HUES48 (cell line): ENCODE results near the gene C1orf174.

ENCODE experiments used
- H3K27ac ChIP-seq: one replicate; pipeline ENCODE4 v1.7.0; 2013; ENCODE audit warnings: low read depth, low read length, inconsistent platforms
- H3K27me3 ChIP-seq: 2 replicates; pipeline ENCODE4 v1.6.1; 2013; ENCODE audit warnings: mild to moderate bottlenecking, low read length; ENCODE audit not compliant: control insufficient read depth, insufficient read depth
- H3K36me3 ChIP-seq: 2 replicates; pipeline ENCODE4 v1.6.1; 2013; ENCODE audit warnings: low read length; ENCODE audit not compliant: control insufficient read depth, insufficient read depth
- H3K4me1 ChIP-seq: 2 replicates; pipeline ENCODE4 v1.6.1; 2013; ENCODE audit warnings: mild to moderate bottlenecking, low read length; ENCODE audit not compliant: control insufficient read depth, insufficient read depth
- H3K4me3 ChIP-seq: 2 replicates; pipeline ENCODE4 v1.5.1; 2013; ENCODE audit warnings: mild to moderate bottlenecking, low read depth, low read length
- H3K9ac ChIP-seq: 2 replicates; pipeline ENCODE4 v1.6.1; 2013; ENCODE audit warnings: mild to moderate bottlenecking, low read depth, low read length, moderate library complexity
- H3K9me3 ChIP-seq: 2 replicates; pipeline ENCODE4 v1.6.1; 2013; ENCODE audit warnings: low read length; ENCODE audit not compliant: control insufficient read depth, insufficient read depth

Gene C1orf174

GRCh38 chr1:3907621-3908165 is 7.6 kb upstream of the C1orf174 start:
- Histone ChIP-seq H3K4me3 (no peak overlapping the region), H3K9me3 (no peaks in the 10 kb centered on the region), H3K9ac (no peak overlapping the region), H3K27me3 (no peaks in the 10 kb centered on the region), H3K36me3 (no peaks in the 10 kb centered on the region), H3K27ac (no peak overlapping the region), H3K4me1 (peaks cover 12% of the 10 kb centered on the region)

- H3K4me1 ChIP-seq: peaks cover 12% of the 10 kb centered on the region
- H3K27ac ChIP-seq: no peak overlapping the region
- H3K4me3 ChIP-seq: no peak overlapping the region
- no peaks in the 10 kb centered on the region for H3K36me3 ChIP-seq
- no peaks in the 10 kb centered on the region for H3K27me3 ChIP-seq
- H3K9me3 ChIP-seq: no peaks in the 10 kb centered on the region
- H3K9ac ChIP-seq: no peak overlapping the region
Observed at GRCh38 chr1:3907031-3907534, 7.0 kb upstream of the C1orf174 start.

DNA sequence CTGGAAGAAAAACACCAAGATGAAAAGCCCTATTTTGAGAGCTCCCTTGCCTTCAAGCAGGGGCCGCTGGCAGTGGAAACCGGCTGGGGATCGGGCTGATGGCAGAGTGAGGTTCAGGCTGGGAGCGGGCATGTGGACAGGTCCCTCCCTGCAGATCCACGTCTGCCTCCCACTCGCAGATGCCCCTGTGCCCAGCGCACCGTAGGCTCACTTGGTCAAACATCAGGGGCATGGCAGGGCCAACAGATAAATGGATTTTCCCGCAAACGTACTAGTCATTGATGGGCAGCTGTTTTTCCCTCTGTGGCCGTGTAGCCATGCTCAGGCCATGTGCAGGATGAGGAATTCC is 6.6 kb upstream of the C1orf174 start:
- H3K9ac ChIP-seq: no peak overlapping the region
- no peak overlapping the region for H3K27ac ChIP-seq
- no peaks in the 10 kb centered on the region for H3K36me3 ChIP-seq
- no peaks in the 10 kb centered on the region for H3K27me3 ChIP-seq
- H3K4me1 ChIP-seq: peaks cover 12% of the 10 kb centered on the region
- H3K9me3 ChIP-seq: no peaks in the 10 kb centered on the region
- no peak overlapping the region for H3K4me3 ChIP-seq

GRCh38 chr1:3905953-3906671 is 6.0 kb upstream of the C1orf174 start:
- H3K9me3 ChIP-seq: no peaks in the 10 kb centered on the region
- H3K9ac ChIP-seq: no peak overlapping the region
- no peaks in the 10 kb centered on the region for H3K27me3 ChIP-seq
- no peaks in the 10 kb centered on the region for H3K36me3 ChIP-seq
- H3K4me1 ChIP-seq: peaks cover 8% of the 10 kb centered on the region
- no peak overlapping the region for H3K4me3 ChIP-seq
- H3K27ac ChIP-seq: no peak overlapping the region

DNA sequence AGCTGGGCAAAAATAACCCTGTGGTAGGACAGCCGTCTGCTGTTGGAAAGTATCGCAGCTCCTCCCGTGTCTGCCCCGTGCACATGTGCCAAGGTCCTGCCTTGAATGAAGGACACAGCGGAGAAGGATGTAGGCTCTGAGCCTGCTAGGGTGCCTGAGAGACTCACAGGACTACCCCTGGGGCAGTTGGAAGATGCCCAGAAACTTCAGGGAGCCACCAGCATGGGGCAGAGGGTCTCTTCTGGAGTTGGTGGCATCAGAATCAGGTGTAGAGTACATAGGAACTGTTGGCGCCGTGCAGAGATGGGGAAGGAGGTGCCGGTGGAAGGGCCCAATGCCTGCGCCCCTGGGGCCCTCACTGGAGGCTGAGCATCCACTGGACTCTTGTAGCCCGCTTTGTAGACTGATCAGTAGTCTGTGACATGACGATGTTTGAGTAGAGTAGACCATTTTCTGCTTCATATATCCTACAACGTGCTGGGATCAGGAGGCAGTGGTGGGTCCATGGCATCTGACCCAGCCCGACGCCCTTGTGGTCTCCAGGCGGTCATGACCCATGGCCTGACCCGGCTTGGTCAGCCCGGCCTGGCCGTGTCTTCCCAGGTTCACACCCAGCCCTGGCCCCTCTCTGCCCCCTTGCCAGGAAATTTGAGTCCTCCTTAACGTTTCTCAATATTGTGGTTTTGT is 5.3 kb upstream of the C1orf174 start:
- Histone ChIP-seq H3K4me3 (no peak overlapping the region), H3K36me3 (no peaks in the 10 kb centered on the region), H3K27me3 (no peaks in the 10 kb centered on the region), H3K27ac (no peak overlapping the region), H3K9me3 (no peaks in the 10 kb centered on the region), H3K9ac (no peak overlapping the region), H3K4me1 (peaks cover 5% of the 10 kb centered on the region; the same call in 1 of the 2 replicates)

DNA sequence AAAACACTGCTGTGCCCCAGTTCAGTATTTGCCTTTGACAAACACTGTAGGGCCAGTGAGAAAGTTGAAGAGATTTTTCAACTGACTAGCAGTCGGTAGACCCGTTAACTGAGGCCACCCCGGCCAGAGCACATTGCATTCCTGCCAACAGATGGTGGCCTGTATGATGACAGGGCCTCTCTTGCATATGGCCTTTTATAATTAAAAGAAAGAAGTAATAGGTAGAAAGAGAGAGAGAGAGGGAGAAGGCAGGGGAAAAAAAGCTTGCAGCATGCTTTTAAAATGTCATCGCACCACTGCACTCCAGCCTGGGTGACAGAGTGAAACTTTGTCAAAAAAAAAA is 4.7 kb upstream of the C1orf174 start:
- Histone ChIP-seq H3K9ac (no peak overlapping the region), H3K4me1 (peaks cover 5% of the 10 kb centered on the region; the same call in 1 of the 2 replicates), H3K27me3 (no peaks in the 10 kb centered on the region), H3K27ac (no peak overlapping the region), H3K36me3 (no peaks in the 10 kb centered on the region), H3K4me3 (no peak overlapping the region), H3K9me3 (no peaks in the 10 kb centered on the region)

- H3K27ac ChIP-seq: no peak overlapping the region
Observed at GRCh38 chr1:3904006-3904842, 4.2 kb upstream of the C1orf174 start.

DNA sequence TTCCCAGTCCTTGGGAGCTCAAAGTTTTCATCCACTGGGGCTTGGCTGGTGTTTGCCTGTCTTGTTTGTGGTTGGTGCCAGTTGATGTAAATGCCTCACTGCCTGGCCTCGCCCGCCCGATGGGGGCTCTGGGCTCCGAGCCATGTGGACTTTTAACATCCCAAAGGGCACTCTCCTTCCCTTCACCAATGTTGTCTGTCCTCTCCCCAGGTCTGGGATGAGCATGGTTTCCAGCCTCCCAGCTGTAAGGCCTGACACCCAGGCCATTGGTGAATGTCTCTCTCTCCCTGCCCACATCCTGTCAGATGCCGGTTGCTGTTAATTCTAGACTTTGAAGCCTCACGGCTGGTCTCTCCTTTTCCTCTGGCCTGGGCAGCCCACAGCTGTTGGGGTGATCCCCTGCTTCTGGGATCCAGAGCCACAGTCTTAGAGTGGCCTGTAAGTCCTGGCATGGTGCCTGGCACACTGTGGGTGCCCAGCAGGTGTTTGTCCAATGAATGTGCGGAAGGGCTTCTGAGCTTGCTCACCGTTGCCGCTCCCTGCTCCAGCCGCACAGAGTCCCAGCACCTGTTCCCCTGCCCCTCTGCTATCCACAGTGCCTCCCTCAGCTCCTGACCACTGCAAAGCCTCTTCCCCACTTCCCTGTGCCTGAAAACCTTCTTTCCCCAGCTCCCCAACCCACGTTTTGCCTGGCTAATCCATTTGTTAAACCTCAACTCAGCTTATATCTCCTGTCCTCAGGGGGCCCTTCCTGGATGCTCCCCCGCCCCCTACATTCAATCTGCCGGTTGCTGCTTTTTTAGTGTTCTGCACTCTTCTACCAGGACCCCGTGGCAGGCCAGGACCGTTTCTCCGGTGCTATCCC is 3.3 kb upstream of the C1orf174 start:
- H3K27me3 ChIP-seq: no peaks in the 10 kb centered on the region
- H3K36me3 ChIP-seq: no peaks in the 10 kb centered on the region
- H3K4me3 ChIP-seq: no peak overlapping the region
- H3K27ac ChIP-seq: no peak overlapping the region
- H3K4me1 ChIP-seq: peaks cover 5% of the 10 kb centered on the region
- H3K9me3 ChIP-seq: no peaks in the 10 kb centered on the region
- H3K9ac ChIP-seq: no peak overlapping the region

More at GRCh38 chr1:3904006-3904842, 4.2 kb upstream of the C1orf174 start:
- no peaks in the 10 kb centered on the region for H3K27me3 ChIP-seq
- H3K4me3 ChIP-seq: no peak overlapping the region
- no peaks in the 10 kb centered on the region for H3K36me3 ChIP-seq
- no peak overlapping the region for H3K9ac ChIP-seq
- peaks cover 5% of the 10 kb centered on the region; the same call in 1 of the 2 replicates for H3K4me1 ChIP-seq
- H3K9me3 ChIP-seq: no peaks in the 10 kb centered on the region

DNA sequence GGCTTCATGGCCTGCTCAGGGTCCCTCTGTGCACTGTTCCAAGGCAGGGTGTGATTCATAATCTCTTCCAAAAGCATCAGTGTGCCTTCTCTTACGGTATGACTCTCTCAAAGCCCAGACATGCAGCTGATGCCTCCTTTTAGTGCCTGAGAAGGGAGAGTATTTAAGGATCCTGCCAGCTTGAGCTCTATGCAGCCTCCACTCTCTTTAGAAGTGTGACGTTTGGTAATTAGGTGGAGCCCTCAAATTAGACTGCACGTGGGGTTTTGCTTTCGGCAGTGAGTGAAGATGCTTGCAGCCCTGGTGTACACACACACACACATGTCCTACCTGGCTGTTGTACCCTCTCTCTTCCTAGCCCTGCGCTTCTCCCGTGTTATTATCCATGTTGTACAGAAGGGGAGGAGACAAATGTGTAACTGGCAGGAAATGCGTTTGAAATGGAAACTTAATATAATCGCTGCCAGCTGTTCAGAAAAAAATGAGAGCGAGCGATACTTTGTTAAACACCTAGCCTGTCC is 2.6 kb upstream of the C1orf174 start:
- H3K9me3 ChIP-seq: no peaks in the 10 kb centered on the region
- H3K4me1 ChIP-seq: peaks cover 5% of the 10 kb centered on the region
- no peak overlapping the region for H3K27ac ChIP-seq
- no peak overlapping the region for H3K4me3 ChIP-seq
- H3K9ac ChIP-seq: no peak overlapping the region
- no peaks in the 10 kb centered on the region for H3K36me3 ChIP-seq
- H3K27me3 ChIP-seq: no peaks in the 10 kb centered on the region

- no peak overlapping the region for H3K27ac ChIP-seq
- H3K9ac ChIP-seq: no peak overlapping the region
- peaks cover 5% of the 10 kb centered on the region for H3K4me1 ChIP-seq
- no peak overlapping the region for H3K4me3 ChIP-seq
- H3K36me3 ChIP-seq: no peaks in the 10 kb centered on the region
- no peaks in the 10 kb centered on the region for H3K9me3 ChIP-seq
- H3K27me3 ChIP-seq: no peaks in the 10 kb centered on the region
Observed at GRCh38 chr1:3902111-3902511, 2.0 kb upstream of the C1orf174 start.
